ENCODE data around the gene EEF1AKMT2.

EEF1AKMT2 gene

GRCh38 chr10:124728830-124729661 is 62.6 kb downstream of the EEF1AKMT2 start:
- no peak for ATAC-seq (replicated peaks)
- DNase-seq: no peak
- H3K4me1 Mint-ChIP-seq (ENCODE audit: low read depth in 2 of 2): peaks cover 79 to 84% of the 10 kb centered on the region in 2 donors
- no peaks in the 10 kb centered on the region for H3K27me3 Mint-ChIP-seq
- peak overlapping the region; percentile 95 to 96 for H3K27ac Mint-ChIP-seq
- no peaks in the 10 kb centered on the region for H3K9me3 Mint-ChIP-seq
- peak overlapping the region; percentile 76 to 79 for H3K4me3 Mint-ChIP-seq
- H3K36me3 Mint-ChIP-seq (ENCODE audit: insufficient read depth): peaks cover 60% of the 10 kb centered on the region

DNA sequence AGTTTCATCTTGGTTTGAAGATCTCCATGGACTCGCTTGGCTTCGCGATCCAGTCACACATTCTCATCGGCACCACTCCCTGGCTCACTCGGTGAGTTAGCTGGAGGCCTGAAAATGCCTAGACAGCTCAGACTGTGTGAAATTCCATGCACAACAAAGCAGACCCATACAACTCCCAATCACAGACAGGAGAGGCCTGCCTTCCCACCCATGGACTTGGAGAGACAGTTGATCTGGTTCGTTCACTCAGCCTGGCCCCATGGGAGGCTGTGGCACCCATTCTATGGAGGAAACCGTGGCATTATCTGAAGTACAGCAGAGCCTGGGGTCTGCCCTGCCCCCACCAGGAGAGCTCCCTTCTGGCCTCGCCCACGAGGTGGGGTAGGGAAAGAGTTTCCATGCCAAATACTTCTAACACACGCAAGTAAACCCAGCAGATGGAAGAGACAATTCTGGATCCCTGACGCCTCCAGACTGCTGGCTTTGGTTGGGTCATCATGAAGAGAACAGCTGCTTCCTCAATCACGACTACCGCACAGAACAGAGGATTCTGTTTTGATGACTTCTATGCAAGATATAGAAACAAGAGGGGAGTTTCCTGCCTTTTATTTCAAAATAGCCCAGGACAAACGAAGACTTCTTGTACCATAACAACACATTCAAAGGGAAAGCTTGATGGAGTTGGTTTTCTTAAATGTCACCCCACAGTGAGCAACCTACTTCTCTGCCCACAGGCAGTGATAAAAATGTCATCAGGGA is 63.4 kb downstream of the EEF1AKMT2 start:
- peaks cover 60% of the 10 kb centered on the region for H3K36me3 Mint-ChIP-seq (ENCODE audit: insufficient read depth)
- H3K27ac Mint-ChIP-seq: peak overlapping the region; percentile 95 to 96
- H3K4me1 Mint-ChIP-seq (ENCODE audit: low read depth in 2 of 2): peaks cover 79 to 85% of the 10 kb centered on the region in 2 donors
- peak; percentile 46 for ATAC-seq (replicated peaks)
- H3K27me3 Mint-ChIP-seq: no peaks in the 10 kb centered on the region
- H3K4me3 Mint-ChIP-seq: peak overlapping the region; percentile 76 to 79
- no peaks in the 10 kb centered on the region for H3K9me3 Mint-ChIP-seq
- no peak for DNase-seq

DNA sequence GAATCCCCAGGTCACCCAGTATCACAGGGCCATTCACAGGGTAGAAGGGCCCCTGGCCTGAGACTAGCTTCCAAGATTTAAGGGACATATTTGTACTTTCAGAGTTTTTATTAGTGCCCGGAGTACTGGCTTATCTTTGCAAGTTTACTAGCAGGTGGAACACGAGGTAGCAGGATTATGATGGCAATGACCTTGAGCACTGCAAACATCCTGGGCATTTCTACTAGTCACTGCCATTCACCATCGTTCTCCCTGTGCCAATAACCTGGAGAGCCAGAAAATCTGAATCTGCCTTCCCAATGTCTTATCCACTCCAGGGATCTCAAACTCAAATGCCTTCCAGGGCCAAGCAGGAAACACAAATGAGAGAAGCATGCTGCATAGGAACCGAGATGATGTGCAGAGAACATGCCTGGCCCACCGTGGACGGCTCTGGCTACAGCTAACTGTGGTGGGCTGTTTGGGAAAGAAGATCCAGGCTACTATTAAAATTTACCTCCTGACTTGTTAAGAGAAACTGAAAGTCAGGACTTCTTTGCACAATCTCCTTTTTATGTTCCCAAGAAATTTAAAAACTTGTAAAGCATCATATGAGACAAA is 64.2 kb downstream of the EEF1AKMT2 start:
- H3K27ac Mint-ChIP-seq: peak overlapping the region; percentile 95 to 96
- H3K9me3 Mint-ChIP-seq: no peaks in the 10 kb centered on the region
- peaks cover 78 to 86% of the 10 kb centered on the region in 2 donors for H3K4me1 Mint-ChIP-seq (ENCODE audit: low read depth in 2 of 2)
- H3K4me3 Mint-ChIP-seq: peak overlapping the region; percentile 76 to 79
- DNase-seq (no peak), ATAC-seq (replicated peaks) (no peak)
- peaks cover 59% of the 10 kb centered on the region for H3K36me3 Mint-ChIP-seq (ENCODE audit: insufficient read depth)
- no peaks in the 10 kb centered on the region for H3K27me3 Mint-ChIP-seq

- Mint-ChIP-seq H3K36me3 (ENCODE audit: insufficient read depth) (peaks cover 53% of the 10 kb centered on the region), H3K9me3 (no peaks in the 10 kb centered on the region), H3K27me3 (no peaks in the 10 kb centered on the region), H3K4me1 (ENCODE audit: low read depth in 2 of 2) (peaks cover 84 to 91% of the 10 kb centered on the region in 2 donors), H3K4me3 (peak overlapping the region; percentile 84 to 85), H3K27ac (peak overlapping the region; percentile 95 to 96)
- DNase-seq: no peak
- ATAC-seq (replicated peaks): no peak
Measured at GRCh38 chr10:124725791-124726190, 65.9 kb downstream of the EEF1AKMT2 start.

- DNase-seq: no peak
- ATAC-seq (replicated peaks): no peak
- Mint-ChIP-seq H3K4me1 (ENCODE audit: low read depth in 2 of 2) (peaks cover 82 to 91% of the 10 kb centered on the region in 2 donors), H3K4me3 (peak overlapping the region; percentile 84 to 85), H3K27ac (peak overlapping the region; percentile 95 to 96), H3K27me3 (no peaks in the 10 kb centered on the region), H3K9me3 (no peaks in the 10 kb centered on the region), H3K36me3 (ENCODE audit: insufficient read depth) (peaks cover 50% of the 10 kb centered on the region)
Measured at GRCh38 chr10:124725171-124725631, 66.5 kb downstream of the EEF1AKMT2 start.

DNA sequence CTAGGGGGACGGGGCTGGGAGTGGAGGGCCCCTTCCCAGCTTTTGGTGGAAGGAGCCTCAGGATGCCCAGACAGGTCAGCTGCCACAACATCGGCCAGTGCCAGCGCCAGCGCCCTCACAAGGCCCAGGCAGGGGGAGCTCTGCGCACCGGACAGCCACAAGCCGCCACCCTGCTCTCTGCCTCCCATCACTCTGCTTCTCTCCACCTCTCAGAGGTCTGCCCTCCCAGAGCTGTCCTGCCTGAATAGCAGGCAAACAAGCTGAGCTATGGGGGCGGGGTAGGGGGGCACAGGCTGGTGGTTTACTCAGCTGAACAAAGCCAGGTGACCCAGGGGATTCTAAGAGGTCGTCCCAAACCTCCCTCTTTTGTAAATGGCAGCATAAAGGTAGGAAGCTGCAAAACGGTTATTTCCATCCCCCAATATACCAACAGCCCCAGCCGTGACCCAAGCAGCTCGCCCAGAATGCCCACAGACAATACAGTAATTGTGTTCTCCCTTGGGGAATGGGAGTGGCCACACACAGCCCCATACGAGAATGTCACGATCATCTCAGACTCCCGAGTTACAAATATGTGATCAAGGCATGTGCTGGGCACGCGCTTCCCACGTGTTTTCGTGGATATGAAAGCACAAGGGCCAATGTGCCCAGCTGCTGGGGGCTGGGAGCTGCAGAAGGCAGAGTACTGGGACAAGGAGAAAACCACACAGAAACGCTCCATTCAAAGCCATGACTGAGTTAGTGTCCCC is 67.2 kb downstream of the EEF1AKMT2 start:
- ATAC-seq (replicated peaks) (no peak), DNase-seq (no peak)
- no peaks in the 10 kb centered on the region for H3K27me3 Mint-ChIP-seq
- peak overlapping the region; percentile 84 to 85 for H3K4me3 Mint-ChIP-seq
- peaks cover 79 to 91% of the 10 kb centered on the region in 2 donors for H3K4me1 Mint-ChIP-seq (ENCODE audit: low read depth in 2 of 2)
- H3K27ac Mint-ChIP-seq: peak overlapping the region; percentile 95 to 96
- H3K9me3 Mint-ChIP-seq: no peaks in the 10 kb centered on the region
- H3K36me3 Mint-ChIP-seq (ENCODE audit: insufficient read depth): peaks cover 55% of the 10 kb centered on the region

DNA sequence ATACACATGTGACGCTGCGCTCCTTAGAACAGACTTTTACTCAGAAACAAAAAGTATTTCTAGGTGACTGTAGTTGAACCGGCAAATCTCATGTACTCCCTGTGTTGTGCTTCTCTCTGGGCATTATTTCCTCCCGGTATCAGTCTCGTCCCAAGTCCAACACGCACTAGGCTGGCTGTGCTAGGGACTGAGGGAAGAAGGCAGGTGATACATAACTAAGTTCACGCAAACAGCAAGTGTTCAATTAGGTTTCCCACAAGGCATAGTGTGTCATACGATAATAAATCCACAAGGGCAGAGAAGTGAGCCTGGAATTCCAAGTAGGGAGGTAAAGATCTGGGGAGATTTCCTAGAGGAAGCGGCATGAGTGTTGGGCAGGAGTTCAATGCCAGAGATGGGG is 67.9 kb downstream of the EEF1AKMT2 start:
- peak overlapping the region; percentile 84 to 85 for H3K4me3 Mint-ChIP-seq
- H3K27me3 Mint-ChIP-seq: no peaks in the 10 kb centered on the region
- no peaks in the 10 kb centered on the region for H3K9me3 Mint-ChIP-seq
- no peak for ATAC-seq (replicated peaks)
- peak overlapping the region; percentile 95 to 96 for H3K27ac Mint-ChIP-seq
- H3K36me3 Mint-ChIP-seq (ENCODE audit: insufficient read depth): peaks cover 62% of the 10 kb centered on the region
- DNase-seq: no peak
- peaks cover 78 to 91% of the 10 kb centered on the region in 2 donors for H3K4me1 Mint-ChIP-seq (ENCODE audit: low read depth in 2 of 2)

DNA sequence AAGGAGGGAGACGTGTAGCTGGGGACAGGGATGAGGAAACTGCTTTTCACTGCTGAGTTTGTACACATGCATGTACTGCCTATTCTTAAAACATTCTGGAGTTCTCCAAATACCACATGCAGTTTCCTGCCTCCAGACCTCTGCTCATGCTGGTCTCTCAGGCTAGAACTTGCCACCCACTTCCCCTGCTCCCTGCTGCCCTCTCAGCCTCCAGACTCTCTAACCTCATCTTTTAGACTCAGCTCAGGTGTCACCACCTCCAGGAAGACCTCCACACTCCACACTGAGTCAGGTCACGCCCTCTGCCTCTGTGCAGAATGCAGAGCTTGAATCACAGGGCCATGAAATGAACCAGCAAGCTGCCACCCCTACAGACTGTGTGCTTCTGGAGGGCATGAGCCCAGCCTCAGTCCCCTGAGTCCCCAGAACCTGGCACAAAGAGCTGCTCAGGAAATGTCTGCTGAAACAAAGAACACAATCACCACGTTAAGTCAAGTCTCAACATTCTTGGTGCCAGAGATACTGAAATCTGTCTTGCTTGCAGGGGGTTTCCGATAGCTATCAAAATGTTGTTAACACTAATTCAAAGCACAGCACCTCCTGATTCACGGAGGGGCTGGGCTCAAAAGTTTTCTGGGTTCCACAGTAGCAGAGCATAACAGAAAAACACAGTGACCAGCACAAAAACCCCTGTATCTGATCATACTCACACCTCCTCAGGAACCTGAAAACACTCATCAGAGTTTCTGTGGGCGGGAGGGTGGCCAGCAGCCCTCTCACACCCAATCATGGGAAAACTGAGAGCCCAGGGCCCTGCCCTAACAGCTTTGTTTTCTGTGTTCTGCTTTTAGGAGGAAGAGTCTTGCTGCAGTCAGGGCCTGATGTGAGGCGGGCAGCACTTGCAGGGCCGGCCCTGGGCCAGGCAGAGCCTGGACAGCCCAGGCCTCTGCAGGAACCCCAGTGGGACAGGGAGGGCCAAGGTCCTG is 68.6 kb downstream of the EEF1AKMT2 start:
- peak; percentile 52 to 58 (median 53) for DNase-seq
- ATAC-seq (replicated peaks): peak; percentile 52
- H3K9me3 Mint-ChIP-seq: no peaks in the 10 kb centered on the region
- peak overlapping the region; percentile 84 to 85 for H3K4me3 Mint-ChIP-seq
- H3K4me1 Mint-ChIP-seq (ENCODE audit: low read depth in 2 of 2): peaks cover 77 to 90% of the 10 kb centered on the region in 2 donors
- H3K36me3 Mint-ChIP-seq (ENCODE audit: insufficient read depth): peaks cover 69% of the 10 kb centered on the region
- H3K27ac Mint-ChIP-seq: peak overlapping the region; percentile 95 to 96
- no peaks in the 10 kb centered on the region for H3K27me3 Mint-ChIP-seq

- Mint-ChIP-seq H3K36me3 (ENCODE audit: insufficient read depth) (peaks cover 66% of the 10 kb centered on the region), H3K27me3 (no peaks in the 10 kb centered on the region), H3K9me3 (no peaks in the 10 kb centered on the region), H3K4me3 (peak overlapping the region; percentile 84 to 85), H3K27ac (peak overlapping the region; percentile 95 to 96), H3K4me1 (ENCODE audit: low read depth in 2 of 2) (peaks cover 85 to 92% of the 10 kb centered on the region in 2 donors)
- ATAC-seq (replicated peaks): no peak
- DNase-seq: peak in 1 of 3 experiments; percentile 14
Measured at GRCh38 chr10:124721330-124722045, 70.2 kb downstream of the EEF1AKMT2 start.

GRCh38 chr10:124719213-124719851 is 72.4 kb downstream of the EEF1AKMT2 start:
- Mint-ChIP-seq H3K27me3 (no peaks in the 10 kb centered on the region), H3K9me3 (no peaks in the 10 kb centered on the region), H3K4me3 (peak overlapping the region; percentile 31 to 75), H3K4me1 (ENCODE audit: low read depth in 2 of 2) (peaks cover 85 to 94% of the 10 kb centered on the region in 2 donors), H3K27ac (peak overlapping the region; percentile 95 to 96), H3K36me3 (ENCODE audit: insufficient read depth) (peaks cover 56% of the 10 kb centered on the region)
- DNase-seq (peak; percentile 67 to 78 (median 70)), ATAC-seq (replicated peaks) (peak; percentile 41)

Measured in effector memory CD8-positive, alpha-beta T cell (primary cell).